NCI-H345 treated with DMSO at 0.1 percent for 48 hours (cell line): ENCODE results near the gene DHRS12.

Experiments used
- DNase-seq: peaks from one replicate; lab custom pipeline; 2025; ENCODE audit not compliant: unreplicated experiment; lab: John Stamatoyannopoulos, UW

DHRS12 gene

DNA sequence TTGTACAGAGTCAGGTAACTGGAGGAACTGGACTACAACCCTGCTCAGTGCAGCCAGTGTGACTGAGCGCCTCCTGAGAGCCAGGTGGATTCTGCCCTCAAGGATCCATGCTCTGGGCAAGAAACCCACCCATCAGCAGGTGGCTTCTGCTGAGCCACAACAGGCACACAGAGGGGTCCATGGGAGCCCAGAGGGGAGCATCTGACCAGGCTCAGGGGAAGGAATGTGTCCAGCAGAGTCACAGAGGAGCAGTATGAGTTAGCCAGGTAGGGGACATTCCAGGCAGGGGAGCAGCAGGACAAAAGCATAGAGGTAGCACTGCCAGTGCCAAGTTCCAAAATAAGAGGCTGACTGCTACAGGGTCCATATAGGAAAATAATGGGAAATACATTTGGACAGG is 19.9 kb downstream of the DHRS12 start:
- DNase-seq = no peak

- no peak for DNase-seq
Measured at GRCh38 chr13:51783428-51784094, 20.4 kb downstream of the DHRS12 start.

- no peak for DNase-seq
Measured at GRCh38 chr13:51782026-51782710, 21.8 kb downstream of the DHRS12 start.

- no peak for DNase-seq
Measured at GRCh38 chr13:51781246-51782022, 22.5 kb downstream of the DHRS12 start.

DNA sequence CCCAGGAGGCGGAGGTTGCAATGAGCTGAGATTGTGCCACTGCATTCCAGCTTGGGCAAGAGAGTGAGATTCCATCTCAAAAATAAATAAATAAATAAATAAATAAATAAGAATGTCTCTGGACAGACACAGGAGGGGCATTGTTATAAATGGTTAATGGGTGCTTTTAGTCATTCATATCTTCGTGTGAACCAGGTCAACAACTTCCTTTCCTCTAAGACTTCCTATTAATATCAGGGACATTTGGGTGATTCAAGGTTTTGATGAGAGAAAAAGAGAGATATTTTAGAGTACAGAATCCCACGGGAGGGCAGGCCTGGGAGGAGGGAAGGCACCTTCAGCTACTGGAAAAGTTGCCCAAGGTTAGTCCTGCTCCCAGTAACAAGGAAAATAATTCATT is 23.9 kb downstream of the DHRS12 start:
- no peak for DNase-seq

DNA sequence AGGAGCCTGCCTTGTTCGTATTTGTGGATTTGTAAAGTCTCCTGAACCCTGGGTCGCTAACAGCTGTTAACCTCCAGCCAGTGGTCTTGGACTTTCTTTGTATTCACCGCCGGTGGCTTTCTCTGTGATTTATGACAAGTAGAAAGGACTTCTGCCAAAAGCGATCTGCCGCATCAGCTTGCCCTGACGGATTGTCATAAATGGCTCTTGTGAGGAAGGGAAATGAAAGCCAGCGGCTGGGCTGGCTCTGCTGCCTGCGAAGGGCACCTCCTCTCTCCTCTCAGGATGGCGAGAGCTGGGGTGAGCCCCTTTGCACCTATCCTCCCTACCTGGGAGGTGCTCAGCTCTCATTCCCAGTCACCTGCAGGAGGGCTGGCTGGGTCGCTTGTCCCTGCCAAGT is 25.6 kb downstream of the DHRS12 start:
- no peak for DNase-seq

DNA sequence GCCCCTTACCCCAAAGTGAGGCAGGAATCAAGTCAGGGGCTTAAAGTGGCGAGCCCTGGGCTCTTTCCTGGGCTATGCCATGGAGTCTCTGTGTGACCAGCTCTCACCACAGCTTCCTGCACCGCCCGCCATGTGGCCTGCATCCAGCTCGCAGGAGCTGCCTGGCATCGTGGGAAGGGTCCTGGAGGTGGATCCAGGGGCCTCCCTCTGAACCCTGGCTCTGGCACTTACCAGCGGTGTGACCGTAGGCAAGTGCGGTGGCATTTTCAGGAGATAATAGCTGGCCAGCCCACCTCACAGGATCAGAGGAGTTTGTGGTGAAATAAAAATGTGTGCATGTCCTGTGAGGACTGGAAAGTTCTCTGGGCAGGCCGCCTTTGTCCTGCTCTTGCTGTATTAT is 26.0 kb downstream of the DHRS12 start:
- DNase-seq = no peak

DNA sequence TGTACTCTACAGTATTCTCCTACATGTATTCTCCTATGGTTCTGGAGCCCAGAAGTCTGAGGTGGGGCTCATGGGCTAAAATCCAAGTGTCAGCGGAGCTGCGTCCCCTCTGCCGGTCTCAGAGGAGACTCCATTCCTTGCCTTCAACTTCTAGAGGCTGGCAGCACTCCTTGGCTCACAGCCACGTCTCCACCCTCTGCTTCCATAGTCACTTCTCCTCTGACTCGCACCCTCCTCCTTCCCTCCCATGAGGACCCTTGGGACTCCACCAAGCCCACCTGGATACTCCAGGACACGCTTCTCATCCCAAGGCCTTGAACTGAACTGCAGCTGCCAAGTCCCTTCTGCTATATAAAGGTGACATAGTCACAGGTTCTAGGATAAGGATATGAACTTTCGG is 27.8 kb downstream of the DHRS12 start:
- no peak for DNase-seq

GRCh38 chr13:51773515-51773914 is 30.4 kb downstream of the DHRS12 start:
- DNase-seq = no peak

DNA sequence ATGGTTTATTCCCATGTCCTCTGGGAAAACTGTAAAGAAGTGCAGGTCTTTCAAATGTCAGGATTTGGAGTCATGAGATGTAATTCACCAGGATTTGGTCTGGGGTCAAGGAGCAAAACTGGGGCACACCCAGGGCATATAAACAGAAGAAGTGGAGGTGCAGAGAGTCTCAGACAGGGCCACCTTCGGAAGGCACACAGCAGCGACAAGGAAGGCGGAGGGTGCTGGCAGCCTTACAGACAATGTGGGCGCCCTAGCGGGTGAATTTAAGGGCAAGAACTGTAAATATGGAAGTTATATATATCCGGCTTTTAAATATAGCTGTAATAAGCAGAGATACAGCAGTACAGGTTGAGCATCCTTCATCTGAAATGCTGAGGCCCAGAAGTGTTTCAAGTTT is 31.2 kb downstream of the DHRS12 start:
- no peak for DNase-seq

- no peak for DNase-seq
Measured at GRCh38 chr13:51772105-51772455, 31.9 kb downstream of the DHRS12 start.

- no peak for DNase-seq
Measured at GRCh38 chr13:51771418-51772104, 32.4 kb downstream of the DHRS12 start.

DNA sequence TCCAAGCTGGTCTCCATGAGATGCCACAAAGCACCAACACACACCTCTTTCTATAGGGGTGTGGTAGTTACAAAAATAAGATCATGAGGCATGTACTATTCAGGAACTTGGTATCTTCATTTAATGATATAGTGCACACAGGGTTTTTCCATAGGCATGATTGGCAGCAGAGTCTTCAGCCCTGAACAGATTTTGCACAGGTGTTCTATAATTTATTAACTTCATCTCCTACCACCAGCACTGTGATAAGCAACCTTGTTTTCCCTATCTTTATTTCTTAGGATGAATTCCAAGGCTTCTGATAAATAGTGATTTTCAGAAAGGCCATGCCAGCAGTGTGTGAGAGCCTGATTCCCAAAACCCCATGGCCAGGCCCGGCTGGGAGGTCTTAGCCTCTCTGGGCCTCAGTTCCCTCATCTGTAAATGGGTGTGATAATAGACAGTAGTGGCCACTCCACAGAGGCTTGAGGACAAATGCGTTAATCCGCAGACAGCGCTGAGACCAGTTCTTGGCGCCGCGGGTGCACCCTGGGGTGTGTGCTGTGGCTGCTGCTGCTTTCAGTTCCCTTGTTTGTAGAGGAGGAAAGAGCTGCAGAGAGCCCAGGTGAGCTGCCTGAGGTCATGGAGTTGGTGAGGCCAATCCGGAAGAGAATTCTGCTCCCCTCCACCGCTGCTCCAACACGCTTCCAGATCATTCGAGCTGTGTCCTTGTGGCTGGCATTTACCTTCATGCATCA is 33.1 kb downstream of the DHRS12 start:
- no peak for DNase-seq

DNA sequence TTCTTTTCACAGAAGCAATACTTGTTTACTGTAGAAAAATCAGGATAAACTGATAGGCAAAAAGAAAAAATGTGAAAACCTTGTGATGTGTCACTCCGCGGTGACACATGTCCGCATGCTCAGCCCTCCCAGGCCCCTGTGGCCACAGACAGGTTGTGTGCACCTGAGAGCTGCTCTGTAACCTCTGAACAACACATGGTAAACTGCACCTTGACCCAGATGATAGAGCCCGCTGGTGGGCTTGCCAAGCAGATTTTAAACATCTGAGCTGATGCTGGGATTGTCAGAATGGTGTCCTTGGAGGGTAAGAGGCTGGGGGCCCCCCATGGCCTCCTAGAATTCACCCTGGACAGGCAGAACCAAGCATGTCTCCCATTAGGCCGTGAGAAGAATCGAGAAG is 33.8 kb downstream of the DHRS12 start:
- no peak for DNase-seq

- DNase-seq = no peak
Measured at GRCh38 chr13:51769455-51770127, 34.4 kb downstream of the DHRS12 start.

DNA sequence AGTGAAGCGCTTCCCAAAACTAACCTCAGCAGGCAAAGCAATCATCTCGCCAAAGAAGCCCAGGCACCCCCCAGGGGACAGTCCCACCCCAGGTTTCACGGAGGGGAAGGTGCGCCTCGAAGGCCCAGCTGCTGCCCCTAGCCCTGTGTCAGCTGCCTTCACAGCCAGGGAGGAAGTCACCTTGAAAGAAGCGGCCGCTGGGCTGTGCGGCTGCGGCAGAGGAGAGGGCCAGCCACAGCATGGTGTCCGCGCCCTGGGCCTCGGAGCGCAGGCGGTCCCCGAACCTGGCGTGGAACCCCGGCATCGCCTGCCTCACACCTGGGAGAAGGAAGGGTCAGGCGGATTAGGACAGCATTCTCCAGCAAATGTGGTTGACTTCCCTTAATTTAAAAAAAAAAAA is 35.0 kb downstream of the DHRS12 start:
- no peak for DNase-seq

- no peak for DNase-seq
Measured at GRCh38 chr13:51768378-51768921, 35.5 kb downstream of the DHRS12 start.

DNA sequence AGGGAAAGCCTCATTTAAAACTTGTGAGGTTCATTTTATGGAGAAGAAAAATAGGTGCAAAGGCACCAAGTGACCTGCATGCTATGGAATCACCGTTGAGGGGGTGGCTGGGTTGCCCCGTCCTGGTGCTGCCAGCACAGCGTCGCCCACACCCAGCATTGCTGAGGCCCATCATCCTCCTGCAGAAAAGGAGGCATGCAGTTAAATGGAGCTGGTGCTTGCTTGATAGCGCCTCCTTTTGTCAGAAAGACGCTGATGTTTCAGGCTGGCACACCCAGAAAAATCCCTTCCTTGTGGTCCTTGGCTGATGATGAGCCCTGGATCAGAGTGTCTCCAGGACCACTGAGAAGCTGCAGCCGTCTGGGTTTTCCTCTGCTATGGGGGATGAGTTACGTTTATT is 36.9 kb downstream of the DHRS12 start:
- no peak for DNase-seq

DNA sequence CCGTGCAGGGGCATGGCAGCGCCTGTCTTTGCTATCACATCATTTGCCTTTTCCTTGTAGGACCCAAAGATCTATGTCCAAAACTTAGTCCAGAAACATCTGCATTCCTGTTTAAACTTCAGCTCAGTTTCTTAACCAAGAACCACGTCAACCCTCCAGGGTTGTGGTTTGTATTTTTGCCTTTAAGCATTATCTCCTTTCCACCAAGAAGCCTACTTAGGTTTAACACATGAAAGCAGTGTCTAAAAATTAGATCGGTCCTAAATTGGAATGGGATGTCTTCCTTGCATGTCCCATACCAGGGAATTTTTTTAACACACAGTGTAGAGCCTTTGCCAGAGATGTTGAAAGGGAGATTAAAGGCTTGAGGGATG is 38.8 kb downstream of the DHRS12 start:
- DNase-seq = no peak
